WTC11 (cell line): ENCODE measurements around the gene POLDIP2. TPM values are rescaled to one million over a fixed set of nuclear protein-coding genes. Genes with fewer than 3 reads are reported as not detected.

Source experiments
- ATAC-seq: fragments of 200-7000 bp; cut with Tn5 transposase; 2 replicates; pipeline ENCODE4 v1.10.0; 2021; ENCODE audit warnings: mild to moderate bottlenecking, moderate library complexity
- CTCF ChIA-PET: fragments of 300-600 bp; sonication (Branson Sonifier 250); formaldehyde crosslinking; loops from one replicate; lab custom pipeline; 2021; ENCODE audit warnings: antibody characterized with exemption; lab: Charles Lee
- POLR2A ChIA-PET: fragments of 350-600 bp; sonication (Branson Sonifier 250); formaldehyde crosslinking; loops from one replicate; lab custom pipeline; 2021; ENCODE audit warnings: antibody characterized with exemption; lab: Charles Lee
- DNase-seq: peaks from one replicate; pipeline ENCODE4 v3.0.0; 2021; ENCODE audit warnings: low spot score
- H3K27ac Mint-ChIP-seq: 2 replicates; pipeline ENCODE4 v1.8.0; 2021; ENCODE audit warnings: mixed read lengths
- H3K27me3 Mint-ChIP-seq: 2 replicates; pipeline ENCODE4 v1.8.0; 2021; ENCODE audit warnings: low read depth, mild to moderate bottlenecking, moderate library complexity, mixed read lengths
- H3K36me3 Mint-ChIP-seq: 2 replicates; pipeline ENCODE4 v1.8.0; 2021; ENCODE audit warnings: mixed read lengths
- H3K4me1 Mint-ChIP-seq: 2 replicates; pipeline ENCODE4 v1.8.0; 2022; ENCODE audit warnings: mixed read lengths
- H3K4me3 Mint-ChIP-seq: 2 replicates; pipeline ENCODE4 v1.8.0; 2021; ENCODE audit warnings: mild to moderate bottlenecking, moderate library complexity, mixed read lengths
- H3K9me3 Mint-ChIP-seq: 2 replicates; pipeline ENCODE4 v1.8.0; 2021; ENCODE audit warnings: mixed read lengths
- AR ChIP-seq: fragments of 250-450 bp; sonication (Bioruptor Pico); IDR thresholded peaks from 2 replicates; pipeline ENCODE4 v1.9.0; 2021; ENCODE audit warnings: mild to moderate bottlenecking
- ATF1 ChIP-seq: sonication (generic); formaldehyde crosslinking; IDR thresholded peaks from 2 replicates; pipeline ENCODE4 v1.8.1; 2023; ENCODE audit warnings: mild to moderate bottlenecking, moderate library complexity, missing genetic modification reagents
- CBFB ChIP-seq: sonication (generic); formaldehyde crosslinking; IDR thresholded peaks from 2 replicates; pipeline ENCODE4 v1.8.1; 2022; ENCODE audit warnings: mild to moderate bottlenecking, low read depth, missing genetic modification reagents
- ELF4 ChIP-seq: sonication (generic); formaldehyde crosslinking; IDR thresholded peaks from 2 replicates; pipeline ENCODE4 v1.8.1; 2022; ENCODE audit warnings: low read depth, mild to moderate bottlenecking, moderate library complexity, missing genetic modification reagents
- FOXK1 ChIP-seq: sonication (generic); formaldehyde crosslinking; IDR thresholded peaks from 2 replicates; pipeline ENCODE4 v1.8.0; 2022; ENCODE audit warnings: mild to moderate bottlenecking, moderate library complexity, missing genetic modification reagents
- FOXP1 ChIP-seq: sonication (generic); formaldehyde crosslinking; IDR thresholded peaks from 2 replicates; pipeline ENCODE4 v1.8.0; 2022; ENCODE audit warnings: missing genetic modification reagents, mild to moderate bottlenecking, moderate library complexity, borderline replicate concordance
- IRF1 ChIP-seq: sonication (generic); formaldehyde crosslinking; IDR thresholded peaks from 2 replicates; pipeline ENCODE4 v1.8.0; 2023; ENCODE audit warnings: missing genetic modification reagents
- MAX ChIP-seq: sonication (generic); formaldehyde crosslinking; IDR thresholded peaks from 2 replicates; pipeline ENCODE4 v1.8.0; 2022; ENCODE audit warnings: mild to moderate bottlenecking, missing genetic modification reagents
- MXD4 ChIP-seq: fragments of 250-450 bp; sonication (Bioruptor Pico); IDR thresholded peaks from 2 replicates; pipeline ENCODE4 v1.8.0; 2021; ENCODE audit warnings: mild to moderate bottlenecking, moderate library complexity, borderline replicate concordance
- MYBL2 ChIP-seq: sonication (generic); formaldehyde crosslinking; IDR thresholded peaks from 2 replicates; pipeline ENCODE4 v1.8.1; 2023; ENCODE audit warnings: mild to moderate bottlenecking, moderate library complexity, missing genetic modification reagents
- NFE2L1 ChIP-seq: sonication (generic); formaldehyde crosslinking; IDR thresholded peaks from 2 replicates; pipeline ENCODE4 v1.8.1; 2023; ENCODE audit warnings: missing genetic modification reagents
- NFYB ChIP-seq: sonication (generic); formaldehyde crosslinking; conservative IDR thresholded peaks from 2 replicates; pipeline ENCODE4 v1.8.0; 2022; ENCODE audit warnings: low read depth, missing genetic modification reagents
- NR3C1 ChIP-seq: sonication (generic); formaldehyde crosslinking; conservative IDR thresholded peaks from 2 replicates; pipeline ENCODE4 v1.8.1; 2023; ENCODE audit warnings: low read depth, mild to moderate bottlenecking, missing genetic modification reagents
- PRRX2 ChIP-seq: fragments of 250-450 bp; sonication (Bioruptor Pico); IDR thresholded peaks from 2 replicates; pipeline ENCODE4 v1.8.0; 2021; ENCODE audit warnings: mild to moderate bottlenecking
- SOX15 ChIP-seq: fragments of 250-450 bp; sonication (Bioruptor Pico); IDR thresholded peaks from 2 replicates; pipeline ENCODE4 v1.9.0; 2021; ENCODE audit warnings: mild to moderate bottlenecking
- USF1 ChIP-seq: sonication (generic); formaldehyde crosslinking; IDR thresholded peaks from 2 replicates; pipeline ENCODE4 v1.8.0; 2022; ENCODE audit warnings: mild to moderate bottlenecking, missing genetic modification reagents
- ZMAT4 ChIP-seq: fragments of 250-450 bp; sonication (Bioruptor Pico); IDR thresholded peaks from 2 replicates; pipeline ENCODE4 v1.9.0; 2021; ENCODE audit warnings: mild to moderate bottlenecking
- ZNF219 ChIP-seq: sonication (generic); formaldehyde crosslinking; IDR thresholded peaks from 2 replicates; pipeline ENCODE4 v1.8.0; 2023; ENCODE audit warnings: missing genetic modification reagents, mild to moderate bottlenecking, borderline replicate concordance
- ZNF423 ChIP-seq: fragments of 250-450 bp; sonication (Bioruptor Pico); IDR thresholded peaks from 2 replicates; pipeline ENCODE4 v2.1.2; 2022; ENCODE audit warnings: mild to moderate bottlenecking, moderate library complexity
- ZNF425 ChIP-seq: fragments of 250-450 bp; sonication (Bioruptor Pico); conservative IDR thresholded peaks from 2 replicates; pipeline ENCODE4 v1.9.0; 2021; ENCODE audit warnings: mild to moderate bottlenecking
- ZNF671 ChIP-seq: fragments of 250-450 bp; sonication (Bioruptor Pico); IDR thresholded peaks from 2 replicates; pipeline ENCODE4 v1.8.0; 2021; ENCODE audit warnings: mild to moderate bottlenecking
- total RNA-seq: library from RNA; stranded (reverse); gene quantifications from 3 replicates; pipeline ENCODE4 v1.2.3, GENCODE V29; 2021
- TF ChIP-seq, protein P1 (sequence below): sonication (generic); formaldehyde crosslinking; IDR thresholded peaks from 2 replicates; pipeline ENCODE4 v1.8.0; 2023; ENCODE audit warnings: mild to moderate bottlenecking, missing genetic modification reagents
- TF ChIP-seq, protein P2 (sequence below): sonication (generic); formaldehyde crosslinking; IDR thresholded peaks from 2 replicates; pipeline ENCODE4 v1.8.1; 2022; ENCODE audit warnings: mild to moderate bottlenecking, moderate library complexity, missing genetic modification reagents

Gene POLDIP2
- total RNA-seq, 1 experiment from 2014 or later, result 85.4 TPM

DNA sequence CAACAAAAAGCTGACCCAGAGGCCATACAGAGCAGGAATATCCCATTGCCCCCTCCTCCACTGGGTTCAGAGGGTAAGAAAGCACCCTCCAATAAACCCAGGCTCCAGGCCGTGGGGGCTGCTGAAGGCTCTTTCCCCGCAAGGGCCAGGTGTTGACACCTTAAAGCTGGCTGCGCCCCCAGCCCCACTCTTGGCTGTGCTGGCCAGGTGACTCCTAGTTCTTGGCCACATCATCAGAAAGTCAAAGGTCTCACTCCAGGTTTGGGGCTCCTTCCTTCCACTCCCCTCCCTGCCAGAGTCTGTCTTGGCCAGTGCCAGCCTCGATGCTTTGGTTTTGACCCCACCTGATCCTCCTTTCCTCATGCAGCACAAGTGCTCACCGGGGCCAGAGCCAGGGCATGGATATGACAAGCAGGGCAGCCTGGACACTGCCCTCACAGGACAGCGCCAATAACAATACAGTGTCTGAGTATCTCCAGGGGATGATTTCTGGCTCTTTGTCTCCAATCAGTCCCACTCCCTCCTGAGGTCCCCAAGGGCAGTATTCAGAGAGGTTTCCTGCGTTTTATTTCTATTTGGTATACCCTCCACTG, 40.5 kb upstream of the POLDIP2 start:
- no peak for TF ChIP-seq AR (CRISPR knock-in tag)
- no peak for TF ChIP-seq ZMAT4 (CRISPR knock-in tag)
- no peak for TF ChIP-seq SOX15 (CRISPR knock-in tag)
- no peak for TF ChIP-seq ZNF425 (CRISPR knock-in tag)
- 0 out of 2 replicates have a peak, but pooled peaks cover 3% of the 10 kb centered on the region for H3K36me3 Mint-ChIP-seq
- H3K27me3 Mint-ChIP-seq, result peaks cover 13% of the 10 kb centered on the region
- no peak overlapping the region for H3K4me3 Mint-ChIP-seq
- no peak overlapping the region for H3K27ac Mint-ChIP-seq
- POLR2A ChIA-PET, result no interaction called here
- CTCF ChIA-PET, result interaction anchor here (1.1 to 2.3 kb wide), 3 partner anchors 16 to 28 kb away, joined by 3 to 11 read pairs (median 10); no protein-coding TSS in a partner anchor
- H3K4me1 Mint-ChIP-seq, result peaks cover 21% of the 10 kb centered on the region
- DNase-seq, result no peak
- ATAC-seq, result no peak
- H3K9me3 Mint-ChIP-seq, result no peaks in the 10 kb centered on the region

DNA sequence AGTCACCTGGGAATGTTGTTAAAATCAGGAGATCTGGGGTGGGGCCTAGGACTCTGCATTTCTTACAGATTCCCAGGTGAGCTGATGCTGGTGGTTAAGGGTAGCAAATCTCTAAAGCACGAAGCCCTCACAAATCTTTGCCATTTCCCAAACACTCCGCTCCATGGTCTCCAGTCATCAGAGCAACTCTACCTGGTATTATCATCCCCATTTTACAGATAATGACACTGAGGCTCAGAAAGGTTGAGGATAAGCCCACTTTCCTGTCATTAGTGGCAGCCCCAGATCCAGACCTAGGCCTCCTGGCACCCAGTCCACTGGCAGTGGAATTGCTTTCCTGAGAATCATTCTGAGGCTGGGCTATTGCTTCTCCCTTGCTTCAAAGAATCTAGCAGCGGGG, 39.9 kb upstream of the POLDIP2 start:
- POLR2A ChIA-PET, result interaction anchor here (0.6 kb wide), 1 partner anchor 446 kb away, joined by 3 read pairs; no protein-coding TSS in a partner anchor
- 0 out of 2 replicates have a peak, but pooled peaks cover 3% of the 10 kb centered on the region for H3K36me3 Mint-ChIP-seq
- DNase-seq, result no peak

GRCh38 chr17:28396635-28397239, 39.4 kb upstream of the POLDIP2 start:
- H3K4me3 Mint-ChIP-seq, result no peak overlapping the region
- H3K36me3 Mint-ChIP-seq, result 0 out of 2 replicates have a peak, but pooled peaks cover 3% of the 10 kb centered on the region
- CTCF ChIA-PET, result interaction anchor here (1.3 to 2.3 kb wide), 5 partner anchors 9 to 30 kb away, joined by 4 to 11 read pairs (median 8); no protein-coding TSS in a partner anchor
- peaks cover 10% of the 10 kb centered on the region for H3K27me3 Mint-ChIP-seq
- H3K4me1 Mint-ChIP-seq, result peaks cover 16% of the 10 kb centered on the region
- H3K27ac Mint-ChIP-seq, result no peak overlapping the region
- POLR2A ChIA-PET, result interaction anchor here (0.6 kb wide), 1 partner anchor 446 kb away, joined by 3 read pairs; no protein-coding TSS in a partner anchor
- DNase-seq, result no peak
- peak; percentile 62 for ATAC-seq
- no peaks in the 10 kb centered on the region for H3K9me3 Mint-ChIP-seq
- TF ChIP-seq USF1 (no peak), FOXK1 (no peak), ZNF671 (no peak), IRF1 (no peak), PRRX2 (no peak), NFE2L1 (CRISPR knock-in tag) (no peak), MAX (CRISPR knock-in tag) (no peak), ZNF423 (CRISPR knock-in tag) (no peak), ZNF219 (CRISPR knock-in tag) (no peak), NFYB (CRISPR knock-in tag) (no peak), MYBL2 (CRISPR knock-in tag) (no peak)
- TF ChIP-seq, protein P1, sequence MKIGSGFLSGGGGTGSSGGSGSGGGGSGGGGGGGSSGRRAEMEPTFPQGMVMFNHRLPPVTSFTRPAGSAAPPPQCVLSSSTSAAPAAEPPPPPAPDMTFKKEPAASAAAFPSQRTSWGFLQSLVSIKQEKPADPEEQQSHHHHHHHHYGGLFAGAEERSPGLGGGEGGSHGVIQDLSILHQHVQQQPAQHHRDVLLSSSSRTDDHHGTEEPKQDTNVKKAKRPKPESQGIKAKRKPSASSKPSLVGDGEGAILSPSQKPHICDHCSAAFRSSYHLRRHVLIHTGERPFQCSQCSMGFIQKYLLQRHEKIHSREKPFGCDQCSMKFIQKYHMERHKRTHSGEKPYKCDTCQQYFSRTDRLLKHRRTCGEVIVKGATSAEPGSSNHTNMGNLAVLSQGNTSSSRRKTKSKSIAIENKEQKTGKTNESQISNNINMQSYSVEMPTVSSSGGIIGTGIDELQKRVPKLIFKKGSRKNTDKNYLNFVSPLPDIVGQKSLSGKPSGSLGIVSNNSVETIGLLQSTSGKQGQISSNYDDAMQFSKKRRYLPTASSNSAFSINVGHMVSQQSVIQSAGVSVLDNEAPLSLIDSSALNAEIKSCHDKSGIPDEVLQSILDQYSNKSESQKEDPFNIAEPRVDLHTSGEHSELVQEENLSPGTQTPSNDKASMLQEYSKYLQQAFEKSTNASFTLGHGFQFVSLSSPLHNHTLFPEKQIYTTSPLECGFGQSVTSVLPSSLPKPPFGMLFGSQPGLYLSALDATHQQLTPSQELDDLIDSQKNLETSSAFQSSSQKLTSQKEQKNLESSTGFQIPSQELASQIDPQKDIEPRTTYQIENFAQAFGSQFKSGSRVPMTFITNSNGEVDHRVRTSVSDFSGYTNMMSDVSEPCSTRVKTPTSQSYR (CRISPR knock-in tag), result no peak

More for the DNA sequence above, 39.9 kb upstream of the POLDIP2 start:
- CTCF ChIA-PET, result interaction anchor here (1.3 to 2.3 kb wide), 4 partner anchors 8 to 31 kb away, joined by 5 to 11 read pairs (median 9); no protein-coding TSS in a partner anchor
- H3K4me3 Mint-ChIP-seq, result no peak overlapping the region
- H3K4me1 Mint-ChIP-seq, result peaks cover 21% of the 10 kb centered on the region
- H3K27ac Mint-ChIP-seq, result no peak overlapping the region
- peaks cover 10% of the 10 kb centered on the region for H3K27me3 Mint-ChIP-seq
- no peak for ATAC-seq
- H3K9me3 Mint-ChIP-seq, result no peaks in the 10 kb centered on the region
- TF ChIP-seq NR3C1 (CRISPR knock-in tag) (no peak), ATF1 (no peak), ELF4 (CRISPR knock-in tag) (no peak), MYBL2 (CRISPR knock-in tag) (no peak), FOXP1 (CRISPR knock-in tag) (no peak), MXD4 (CRISPR knock-in tag) (no peak), CBFB (CRISPR knock-in tag) (no peak)
- TF ChIP-seq, protein P2, sequence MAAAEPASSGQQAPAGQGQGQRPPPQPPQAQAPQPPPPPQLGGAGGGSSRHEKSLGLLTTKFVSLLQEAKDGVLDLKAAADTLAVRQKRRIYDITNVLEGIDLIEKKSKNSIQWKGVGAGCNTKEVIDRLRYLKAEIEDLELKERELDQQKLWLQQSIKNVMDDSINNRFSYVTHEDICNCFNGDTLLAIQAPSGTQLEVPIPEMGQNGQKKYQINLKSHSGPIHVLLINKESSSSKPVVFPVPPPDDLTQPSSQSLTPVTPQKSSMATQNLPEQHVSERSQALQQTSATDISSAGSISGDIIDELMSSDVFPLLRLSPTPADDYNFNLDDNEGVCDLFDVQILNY, result no peak
- TF ChIP-seq, all 79 proteins: peak for 0
